Stimulated activated naive B cell treated with anti-CD40 and anti-IgM and Interleukin-4, amounts not matched to agents 10 μg/mL and 1 μg/mL and 100 μg/mL, for 72 hours (primary cell): ENCODE data around the gene DNAH6.

Experiments
- ATAC-seq, 2 donors: fragments of 150-1000 bp; cut with Tn5 transposase; replicated peaks; 2 replicates each; pipeline ENCODE4 v1.10.0; 2021; ENCODE audit warnings: moderate library complexity in 1 of 2
- DNase-seq: peaks from one replicate; pipeline ENCODE4 v3.0.0; 2021
- H3K27ac Mint-ChIP-seq: one replicate; pipeline ENCODE4 v1.8.0; 2022; ENCODE audit warnings: mild to moderate bottlenecking, mixed read lengths
- H3K27me3 Mint-ChIP-seq, 2 donors: one replicate each; pipeline ENCODE4 v1.8.0; 2022; ENCODE audit warnings: mixed read lengths in 2 of 2
- H3K36me3 Mint-ChIP-seq, 2 donors: one replicate each; pipeline ENCODE4 v1.8.0; 2022; ENCODE audit warnings: mixed read lengths in 2 of 2, mild to moderate bottlenecking in 1 of 2
- H3K4me1 Mint-ChIP-seq, 2 donors: one replicate each; pipeline ENCODE4 v1.8.0; 2022; ENCODE audit warnings: mixed read lengths in 2 of 2, mild to moderate bottlenecking in 1 of 2
- H3K4me3 Mint-ChIP-seq, 2 donors: one replicate each; pipeline ENCODE4 v1.8.0; 2022; ENCODE audit warnings: mild to moderate bottlenecking in 2 of 2, mixed read lengths in 2 of 2, moderate library complexity in 1 of 2
- H3K9me3 Mint-ChIP-seq, 2 donors: one replicate each; pipeline ENCODE4 v1.8.0; 2022; ENCODE audit warnings: mixed read lengths in 2 of 2, mild to moderate bottlenecking in 1 of 2

The DNAH6 gene

DNA sequence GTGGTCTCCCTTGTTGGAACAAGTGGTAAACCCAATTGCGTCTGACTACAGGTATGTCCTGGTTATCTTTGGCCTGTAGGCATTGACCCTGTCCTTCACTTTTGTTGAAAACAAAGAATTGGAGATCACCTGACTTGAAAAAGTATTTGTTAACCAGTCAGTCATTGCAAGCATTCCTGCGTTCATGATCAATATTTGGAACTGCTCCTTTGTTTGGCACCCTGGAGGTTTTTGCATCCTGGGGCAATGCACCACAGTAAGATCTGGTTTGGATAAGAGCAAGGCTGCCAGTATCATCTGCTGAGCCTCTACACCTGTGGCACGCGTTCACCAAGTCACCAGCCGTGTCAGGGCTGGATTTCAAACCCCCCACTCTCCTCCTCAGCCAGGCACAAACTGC lies 115.7 kb downstream of the DNAH6 start:
- no peak overlapping the region for H3K27ac Mint-ChIP-seq
- DNase-seq (no peak), ATAC-seq (no peak)
- no peaks in the 10 kb centered on the region for H3K36me3 Mint-ChIP-seq
- H3K27me3 Mint-ChIP-seq: peaks cover 11% of the 10 kb centered on the region in 2 donors
- no peak overlapping the region for H3K4me3 Mint-ChIP-seq
- no peaks in the 10 kb centered on the region for H3K9me3 Mint-ChIP-seq
- H3K4me1 Mint-ChIP-seq: no peaks in the 10 kb centered on the region

DNA sequence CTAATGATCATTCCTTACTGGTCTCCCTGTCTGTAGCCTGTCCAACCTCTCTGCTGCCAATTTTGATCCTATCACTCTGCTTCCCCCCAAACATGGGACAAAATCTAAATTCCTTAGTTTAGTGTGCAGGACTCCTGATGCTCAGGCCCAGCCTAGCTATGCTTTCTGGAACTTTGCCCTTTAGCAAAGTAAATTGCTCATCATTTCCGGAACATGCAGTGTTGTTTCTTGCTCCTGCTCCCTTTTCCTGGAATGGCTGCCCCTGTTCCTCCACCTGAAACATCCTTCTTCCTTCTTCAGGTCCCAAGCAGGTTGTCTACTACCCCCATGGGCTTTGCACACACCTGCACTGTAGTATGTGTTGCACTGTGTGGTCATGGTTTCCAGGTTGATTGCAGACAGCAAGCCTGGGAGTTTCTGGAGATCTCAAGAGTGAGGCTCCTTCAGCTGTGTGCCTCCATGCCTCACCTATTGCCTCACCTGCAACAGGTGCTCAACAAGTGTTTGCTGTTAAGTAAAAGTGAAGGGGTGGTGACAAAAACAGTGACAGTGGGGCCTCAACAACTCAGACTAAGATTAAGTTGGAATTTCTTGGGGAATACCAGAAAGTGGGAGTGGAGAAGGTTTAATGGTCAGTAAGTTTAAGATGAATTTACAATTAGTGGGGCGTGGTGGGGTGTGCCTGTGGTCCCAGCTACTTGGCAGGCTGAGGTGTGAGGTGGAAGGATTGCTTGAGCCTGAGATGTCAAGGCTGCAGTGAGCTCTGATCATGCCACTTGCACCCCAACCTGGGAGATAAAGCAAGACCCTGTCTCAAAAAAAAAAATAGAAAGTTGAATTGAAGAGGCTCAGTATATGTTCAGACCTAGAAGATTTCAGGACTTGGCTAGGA lies 120.0 kb downstream of the DNAH6 start:
- ATAC-seq (no peak), DNase-seq (no peak)
- H3K27ac Mint-ChIP-seq: no peak overlapping the region
- H3K4me3 Mint-ChIP-seq: no peak overlapping the region
- no peaks in the 10 kb centered on the region for H3K4me1 Mint-ChIP-seq
- peaks cover 7 to 11% of the 10 kb centered on the region in 2 donors for H3K27me3 Mint-ChIP-seq
- no peaks in the 10 kb centered on the region for H3K36me3 Mint-ChIP-seq
- H3K9me3 Mint-ChIP-seq: peaks cover 0 to under 1% of the 10 kb centered on the region in 2 donors

GRCh38 chr2:84639751-84640150 lies 123.5 kb downstream of the DNAH6 start:
- Mint-ChIP-seq H3K36me3 (peaks cover 2 to 6% of the 10 kb centered on the region in 2 donors), H3K27me3 (peaks cover 13 to 24% of the 10 kb centered on the region in 2 donors), H3K9me3 (peaks cover 7 to 8% of the 10 kb centered on the region in 2 donors), H3K4me1 (no peaks in the 10 kb centered on the region), H3K27ac (no peak overlapping the region), H3K4me3 (no peak overlapping the region)
- no peak for ATAC-seq
- DNase-seq: no peak

DNA sequence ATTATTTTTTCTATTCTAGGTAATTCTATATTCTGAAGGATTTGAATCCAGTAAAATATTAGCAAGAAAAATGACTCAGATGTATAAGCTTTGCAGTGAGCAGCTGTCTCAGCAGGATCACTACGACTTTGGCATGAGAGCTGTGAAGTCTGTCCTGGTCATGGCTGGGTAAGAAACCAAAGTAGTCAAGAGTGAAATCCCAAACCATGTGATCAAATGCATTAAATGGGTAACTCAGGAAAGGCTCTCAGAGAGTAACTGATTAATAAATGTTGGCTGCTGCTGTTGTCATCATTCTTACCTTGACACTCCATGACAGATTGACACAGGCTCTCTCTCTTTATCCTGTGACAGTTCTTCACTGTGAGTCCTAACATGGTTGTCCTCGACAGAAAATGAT lies 124.1 kb downstream of the DNAH6 start:
- Mint-ChIP-seq H3K4me3 (no peak overlapping the region), H3K27ac (no peak overlapping the region), H3K9me3 (peaks cover 7 to 8% of the 10 kb centered on the region in 2 donors), H3K36me3 (peaks cover 2 to 6% of the 10 kb centered on the region in 2 donors), H3K4me1 (no peaks in the 10 kb centered on the region), H3K27me3 (peaks cover 13 to 24% of the 10 kb centered on the region in 2 donors)
- DNase-seq (no peak), ATAC-seq (no peak)

GRCh38 chr2:84641021-84641420 lies 124.7 kb downstream of the DNAH6 start:
- peaks cover 2 to 6% of the 10 kb centered on the region in 2 donors for H3K36me3 Mint-ChIP-seq
- DNase-seq (no peak), ATAC-seq (no peak)
- H3K27ac Mint-ChIP-seq: no peak overlapping the region
- no peaks in the 10 kb centered on the region for H3K4me1 Mint-ChIP-seq
- no peak overlapping the region for H3K4me3 Mint-ChIP-seq
- H3K9me3 Mint-ChIP-seq: peaks cover 7 to 8% of the 10 kb centered on the region in 2 donors
- peaks cover 11 to 20% of the 10 kb centered on the region in 2 donors for H3K27me3 Mint-ChIP-seq

DNA sequence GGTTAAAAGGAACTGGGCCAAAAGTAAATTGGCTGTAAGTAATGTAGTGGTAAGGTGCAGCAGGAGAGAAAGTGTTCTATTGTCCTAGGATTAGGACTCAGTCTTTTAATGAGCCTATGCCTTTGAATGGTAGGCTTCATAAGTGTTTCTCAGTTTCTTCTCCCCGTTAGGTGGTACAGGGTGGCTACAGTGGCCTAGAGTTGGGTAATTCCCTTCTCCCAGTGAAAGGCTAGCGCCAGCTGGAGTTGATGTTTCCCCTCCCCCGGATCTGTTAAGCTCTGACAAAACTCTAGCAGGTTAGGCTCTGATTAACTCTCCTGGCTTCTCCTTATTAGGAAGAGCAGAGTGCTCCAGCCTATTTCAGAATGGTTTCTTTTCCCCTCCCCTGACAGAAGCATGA lies 127.7 kb downstream of the DNAH6 start:
- DNase-seq (no peak), ATAC-seq (no peak)
- Mint-ChIP-seq H3K4me3 (no peak overlapping the region), H3K9me3 (peaks cover 7 to 8% of the 10 kb centered on the region in 2 donors), H3K27me3 (peaks cover 7 to 13% of the 10 kb centered on the region in 2 donors), H3K27ac (no peak overlapping the region), H3K36me3 (peaks cover 2 to 6% of the 10 kb centered on the region in 2 donors), H3K4me1 (no peaks in the 10 kb centered on the region)

DNA sequence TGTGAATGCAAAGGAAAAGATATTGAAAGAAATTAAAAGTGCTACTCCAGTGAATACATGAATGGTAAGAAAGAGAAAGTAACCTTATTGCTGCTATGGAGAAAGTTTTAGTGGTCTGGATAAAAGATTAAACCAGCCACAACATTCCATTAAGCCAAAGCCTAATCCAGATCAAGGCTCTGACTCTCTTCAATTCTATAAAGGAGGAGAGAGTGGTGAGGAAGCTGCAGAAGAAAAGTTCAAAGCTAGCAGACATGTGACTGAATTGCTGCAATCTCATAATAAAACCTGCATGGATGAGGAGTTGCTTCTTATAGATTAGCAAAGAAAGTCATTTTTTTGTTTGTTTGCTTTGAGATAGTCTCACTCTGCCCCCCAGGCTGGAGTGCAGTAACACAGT lies 130.2 kb downstream of the DNAH6 start:
- H3K36me3 Mint-ChIP-seq: peaks cover 2 to 6% of the 10 kb centered on the region in 2 donors
- peaks cover 7 to 13% of the 10 kb centered on the region in 2 donors for H3K27me3 Mint-ChIP-seq
- DNase-seq: no peak
- no peak overlapping the region for H3K4me3 Mint-ChIP-seq
- H3K9me3 Mint-ChIP-seq: peaks cover 6 to 7% of the 10 kb centered on the region in 2 donors
- no peak for ATAC-seq
- H3K4me1 Mint-ChIP-seq: no peaks in the 10 kb centered on the region
- no peak overlapping the region for H3K27ac Mint-ChIP-seq

GRCh38 chr2:84647267-84647666 lies 131.0 kb downstream of the DNAH6 start:
- DNase-seq (no peak), ATAC-seq (no peak)
- no peak overlapping the region for H3K27ac Mint-ChIP-seq

GRCh38 chr2:84649058-84649457 lies 132.8 kb downstream of the DNAH6 start:
- H3K27ac Mint-ChIP-seq: no peak overlapping the region

More at GRCh38 chr2:84647267-84647666, 131.0 kb downstream of the DNAH6 start:
- Mint-ChIP-seq H3K9me3 (peaks cover 6 to 7% of the 10 kb centered on the region in 2 donors), H3K4me3 (no peak overlapping the region), H3K4me1 (no peaks in the 10 kb centered on the region), H3K36me3 (peaks cover 2 to 6% of the 10 kb centered on the region in 2 donors), H3K27me3 (peaks cover 7 to 13% of the 10 kb centered on the region in 2 donors)

DNA sequence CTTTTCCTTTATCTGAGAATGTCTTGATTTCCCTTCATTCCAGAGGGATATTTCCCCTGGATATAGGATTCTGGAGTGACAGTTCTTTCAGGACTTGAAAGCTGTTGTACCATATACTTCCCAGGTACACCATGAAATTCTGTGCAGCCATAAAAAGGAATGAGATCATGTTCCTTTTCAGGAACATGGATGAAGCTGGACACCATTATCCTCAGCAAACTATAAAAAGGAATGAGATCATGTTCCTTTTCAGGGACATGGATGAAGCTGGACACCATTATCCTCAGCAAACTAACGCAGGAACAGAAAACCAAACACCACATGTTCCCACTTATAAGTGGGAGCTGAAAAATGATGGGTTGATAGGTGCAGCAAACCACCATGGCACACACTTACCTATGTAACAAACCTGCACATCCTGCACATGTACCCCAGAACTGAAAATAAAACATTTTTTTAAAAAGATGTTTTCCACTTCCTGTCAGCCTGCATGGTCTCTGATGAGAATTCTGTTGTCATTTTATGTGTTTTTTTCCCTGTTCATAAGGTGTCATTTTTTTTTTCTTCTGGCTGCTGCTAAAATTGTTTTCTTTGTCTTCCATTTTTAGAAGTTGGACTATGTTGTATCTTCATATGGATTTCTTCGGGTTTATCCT lies 133.3 kb downstream of the DNAH6 start:
- ATAC-seq (no peak), DNase-seq (no peak)
- Mint-ChIP-seq H3K4me3 (no peak overlapping the region), H3K4me1 (no peaks in the 10 kb centered on the region), H3K36me3 (no peaks in the 10 kb centered on the region), H3K9me3 (no peaks in the 10 kb centered on the region), H3K27me3 (peaks cover 0 to 10% of the 10 kb centered on the region in 2 donors), H3K27ac (no peak overlapping the region)

More at GRCh38 chr2:84649058-84649457, 132.8 kb downstream of the DNAH6 start:
- Mint-ChIP-seq H3K27me3 (peaks cover 2 to 8% of the 10 kb centered on the region in 2 donors), H3K9me3 (no peaks in the 10 kb centered on the region), H3K4me3 (no peak overlapping the region), H3K4me1 (no peaks in the 10 kb centered on the region), H3K36me3 (no peaks in the 10 kb centered on the region)
- no peak for ATAC-seq
- no peak for DNase-seq

GRCh38 chr2:84652431-84652830 lies 136.1 kb downstream of the DNAH6 start:
- Mint-ChIP-seq H3K4me3 (no peak overlapping the region), H3K4me1 (no peaks in the 10 kb centered on the region), H3K9me3 (no peaks in the 10 kb centered on the region), H3K36me3 (peaks cover 0 to 3% of the 10 kb centered on the region in 2 donors), H3K27ac (no peak overlapping the region), H3K27me3 (peaks cover 6 to 14% of the 10 kb centered on the region in 2 donors)
- DNase-seq: no peak
- ATAC-seq: no peak

GRCh38 chr2:84653302-84653701 lies 137.0 kb downstream of the DNAH6 start:
- Mint-ChIP-seq H3K4me1 (no peaks in the 10 kb centered on the region), H3K27me3 (peaks cover 6 to 14% of the 10 kb centered on the region in 2 donors), H3K9me3 (no peaks in the 10 kb centered on the region), H3K4me3 (no peak overlapping the region), H3K27ac (no peak overlapping the region), H3K36me3 (peaks cover 0 to 3% of the 10 kb centered on the region in 2 donors)
- DNase-seq (no peak), ATAC-seq (no peak)

- H3K36me3 Mint-ChIP-seq: peaks cover 0 to 3% of the 10 kb centered on the region in 2 donors
- ATAC-seq: no peak
- H3K4me1 Mint-ChIP-seq: no peaks in the 10 kb centered on the region
- H3K27ac Mint-ChIP-seq: no peak overlapping the region
- no peak overlapping the region for H3K4me3 Mint-ChIP-seq
- no peaks in the 10 kb centered on the region for H3K9me3 Mint-ChIP-seq
- peaks cover 6 to 14% of the 10 kb centered on the region in 2 donors for H3K27me3 Mint-ChIP-seq
- no peak for DNase-seq
These were observed 138.1 kb downstream of the DNAH6 start for GRCh38 chr2:84654414-84654813.

DNA sequence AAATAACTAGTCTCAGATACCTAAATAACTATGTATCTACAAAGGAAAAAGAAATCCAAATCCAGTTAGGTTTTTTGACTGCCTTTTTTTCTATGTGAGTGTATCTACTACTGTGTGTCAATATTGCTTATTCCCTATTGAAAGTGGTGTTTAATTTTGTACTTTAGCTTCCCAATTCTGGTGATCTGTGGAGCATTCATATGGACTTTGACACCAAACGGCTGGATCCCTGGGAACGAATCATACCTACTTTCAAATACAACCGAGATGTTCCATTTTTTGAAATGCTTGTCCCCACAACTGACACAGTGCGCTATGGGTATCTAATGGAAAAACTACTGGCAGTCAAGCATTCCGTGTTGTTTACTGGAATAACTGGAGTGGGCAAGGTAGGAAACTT lies 152.8 kb downstream of the DNAH6 start:
- Mint-ChIP-seq H3K4me3 (no peak overlapping the region), H3K36me3 (no peaks in the 10 kb centered on the region), H3K9me3 (peaks cover 0 to 4% of the 10 kb centered on the region in 2 donors), H3K4me1 (no peaks in the 10 kb centered on the region), H3K27me3 (peaks cover 21 to 31% of the 10 kb centered on the region in 2 donors), H3K27ac (no peak overlapping the region)
- DNase-seq (no peak), ATAC-seq (no peak)
